RWPE2 (cell line): Measurements from ENCODE around the gene GNG12.
A peak's percentile ranks its signal among the peaks of the same experiment; 100 is the strongest.

Source experiments
- ATAC-seq: fragments of 200-7000 bp; cut with Tn5 transposase; 3 replicates; pipeline ENCODE4 v1.9.1; 2021; ENCODE audit warnings: low read depth
- DNase-seq: peaks from one replicate; pipeline ENCODE4 v3.0.0-alpha.2; 2020; ENCODE audit warnings: low spot score
- H3K27ac ChIP-seq: fragments of 450-650 bp; 2 replicates; pipeline ENCODE4 v1.5.1; 2017; ENCODE audit warnings: mild to moderate bottlenecking; ENCODE audit not compliant: poor library complexity, severe bottlenecking
- H3K27me3 ChIP-seq: fragments of 250-450 bp; sonication (Bioruptor Pico); 2 replicates; pipeline ENCODE4 v1.5.1; 2021; ENCODE audit warnings: mild to moderate bottlenecking, moderate library complexity; ENCODE audit not compliant: insufficient read depth, poor library complexity, severe bottlenecking
- H3K36me3 ChIP-seq: fragments of 250-450 bp; sonication (Bioruptor Pico); 2 replicates; pipeline ENCODE4 v1.5.1; 2020; ENCODE audit warnings: low read depth, mild to moderate bottlenecking, moderate library complexity
- H3K4me1 ChIP-seq: fragments of 250-450 bp; sonication (Bioruptor Pico); 2 replicates; pipeline ENCODE4 v1.5.1; 2021; ENCODE audit warnings: mild to moderate bottlenecking, moderate library complexity; ENCODE audit not compliant: insufficient read depth, poor library complexity, severe bottlenecking
- H3K4me3 ChIP-seq: fragments of 250-450 bp; sonication (Bioruptor Pico); 2 replicates; pipeline ENCODE4 v1.5.1; 2021; ENCODE audit warnings: mild to moderate bottlenecking, moderate library complexity; ENCODE audit not compliant: severe bottlenecking
- H3K9me3 ChIP-seq: fragments of 250-450 bp; sonication (Bioruptor Pico); 2 replicates; pipeline ENCODE4 v1.5.1; 2021; ENCODE audit warnings: mild to moderate bottlenecking, moderate library complexity; ENCODE audit not compliant: severe bottlenecking
- CTCF ChIP-seq: fragments of 450-650 bp; IDR thresholded peaks from one replicate; pipeline ENCODE4 v1.5.1; 2017; ENCODE audit warnings: mild to moderate bottlenecking, moderate library complexity; ENCODE audit not compliant: poor library complexity, severe bottlenecking

The GNG12 gene

GRCh38 chr1:67724928-67725560 lies 108.2 kb downstream of the GNG12 start:
- peaks cover 49% of the 10 kb centered on the region for H3K4me1 ChIP-seq
- peak; percentile 54 for ATAC-seq
- H3K36me3 ChIP-seq: no peaks in the 10 kb centered on the region; the same call in 1 of the 2 replicates
- no peak for DNase-seq
- H3K9me3 ChIP-seq: no peaks in the 10 kb centered on the region
- TF ChIP-seq CTCF: no peak
- no peaks in the 10 kb centered on the region for H3K27me3 ChIP-seq
- H3K27ac ChIP-seq: peak overlapping the region; percentile 88
- no peak overlapping the region for H3K4me3 ChIP-seq

- H3K4me1 ChIP-seq: peaks cover 49% of the 10 kb centered on the region
- peak; percentile 89 for ATAC-seq
- H3K27ac ChIP-seq: peak overlapping the region; percentile 88
- no peak overlapping the region for H3K4me3 ChIP-seq
- DNase-seq: no peak
- no peaks in the 10 kb centered on the region for H3K9me3 ChIP-seq
- no peaks in the 10 kb centered on the region for H3K36me3 ChIP-seq
- TF ChIP-seq CTCF: no peak
- H3K27me3 ChIP-seq: no peaks in the 10 kb centered on the region
Observed at GRCh38 chr1:67723620-67724019, 109.6 kb downstream of the GNG12 start.

- no peaks in the 10 kb centered on the region for H3K36me3 ChIP-seq
- H3K9me3 ChIP-seq: no peaks in the 10 kb centered on the region
- H3K27ac ChIP-seq: peak overlapping the region; percentile 88
- peaks cover 50% of the 10 kb centered on the region for H3K4me1 ChIP-seq
- no peak for TF ChIP-seq CTCF
- no peak overlapping the region for H3K4me3 ChIP-seq
- ATAC-seq: no peak
- DNase-seq: no peak
- no peaks in the 10 kb centered on the region for H3K27me3 ChIP-seq
Observed at GRCh38 chr1:67723126-67723525, 110.1 kb downstream of the GNG12 start.

GRCh38 chr1:67722292-67722944 lies 110.8 kb downstream of the GNG12 start:
- no peak for TF ChIP-seq CTCF
- no peak for DNase-seq
- Histone ChIP-seq H3K27me3 (no peaks in the 10 kb centered on the region), H3K4me1 (peaks cover 57% of the 10 kb centered on the region), H3K27ac (peak overlapping the region; percentile 88), H3K9me3 (no peaks in the 10 kb centered on the region), H3K4me3 (no peak overlapping the region), H3K36me3 (no peaks in the 10 kb centered on the region)
- no peak for ATAC-seq
